Measurements from ENCODE around the gene CHMP1B.

GRCh38 chr18:11886577-11887110 lies 35.4 kb downstream of the CHMP1B start:
- TF ChIP-seq CTCF (IDR thresholded peaks at IDR 0.05) (no peak), EP300 (IDR thresholded peaks at IDR 0.05) (no peak)
